GM13977 (cell line): Measurements from ENCODE around the gene KATNA1.

Experiments used
- DNase-seq: peaks from one replicate; pipeline ENCODE4 v3.0.0; 2012; ENCODE audit warnings: low spot score
- CTCF ChIP-seq: IDR thresholded peaks from 2 replicates; pipeline ENCODE4 v1.5.1; 2012; ENCODE audit warnings: mild to moderate bottlenecking, control low read depth; ENCODE audit not compliant: insufficient read depth; ENCODE audit errors: extremely low read depth, missing control alignments
- in situ Hi-C: fragments of 300-500 bp; cut with MboI; formaldehyde crosslinking; loops from one replicate; pipeline ENCODE4 v1.12.0; 2022; ENCODE audit warnings: low sequenced_read_pairs, low pct_unique_long_range_greater_than_20kb, mixed read lengths, inconsistent platforms; ENCODE audit not compliant: unreplicated experiment

KATNA1 gene

DNA sequence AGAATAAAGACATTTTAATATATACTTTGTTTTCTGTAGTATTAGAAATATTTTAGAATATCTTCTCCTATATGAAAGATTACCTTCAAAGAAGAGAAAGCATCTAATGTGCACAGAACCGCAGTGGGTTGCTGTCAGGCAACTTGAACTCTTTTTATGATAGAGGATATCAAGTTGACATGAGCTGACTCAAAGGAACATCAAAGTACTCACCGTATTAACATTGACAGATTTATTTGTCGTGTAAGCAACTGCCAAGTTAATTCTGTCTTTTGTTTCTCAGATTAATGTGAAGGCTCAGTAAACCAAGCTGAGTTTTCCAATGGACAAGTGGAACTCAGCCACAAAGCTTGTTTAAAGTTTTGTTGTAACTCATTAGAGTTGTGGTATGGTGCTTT, 84.6 kb downstream of the KATNA1 start:
- in situ Hi-C loops: no loop called here
- TF ChIP-seq CTCF: no peak
- DNase-seq: no peak

GRCh38 chr6:149563203-149563927, 85.1 kb downstream of the KATNA1 start:
- in situ Hi-C loops: no loop called here
- TF ChIP-seq CTCF: no peak
- no peak for DNase-seq

DNA sequence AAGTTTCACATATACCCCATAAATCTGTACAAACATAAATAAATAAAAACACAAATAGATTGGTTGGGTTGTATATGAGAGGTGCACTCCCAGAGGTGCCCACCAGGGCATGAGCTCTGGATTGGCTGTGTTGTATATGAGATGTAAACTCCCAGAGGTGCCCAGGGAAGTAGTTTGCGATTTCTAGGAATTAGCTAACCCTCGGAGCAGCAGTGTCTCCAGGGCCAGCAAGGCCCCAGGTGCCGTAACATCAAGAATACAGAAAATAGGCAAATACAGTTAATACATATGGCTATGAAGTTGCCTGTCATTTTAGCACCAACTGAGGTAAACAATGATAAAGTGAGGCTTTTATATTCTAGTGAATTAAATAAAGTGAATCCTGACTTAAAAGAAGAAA, 87.8 kb downstream of the KATNA1 start:
- no peak for DNase-seq
- TF ChIP-seq CTCF: peak; percentile 30
- in situ Hi-C loops: no loop called here

- TF ChIP-seq CTCF: no peak
- in situ Hi-C loops: no loop called here
- DNase-seq: no peak
Measured at GRCh38 chr6:149559389-149559788, 89.1 kb downstream of the KATNA1 start.

DNA sequence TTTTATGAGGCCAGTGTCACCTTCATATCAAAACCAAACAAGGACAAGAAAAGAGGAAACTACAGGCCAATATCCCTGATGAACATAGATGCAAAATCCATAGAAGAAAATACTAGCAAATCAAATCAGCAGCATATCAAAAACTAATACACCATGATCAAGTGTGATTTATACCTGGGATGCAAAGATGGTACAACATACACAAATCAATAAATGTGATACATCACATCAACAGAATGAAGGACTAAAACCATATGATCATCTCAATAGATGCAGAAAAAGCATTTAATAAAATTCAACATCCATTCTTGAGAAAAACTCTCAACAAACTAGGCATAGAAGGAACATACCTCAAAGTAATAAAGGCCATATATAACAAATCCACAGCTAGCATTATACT, 90.5 kb downstream of the KATNA1 start:
- DNase-seq: no peak
- in situ Hi-C loops: no loop called here
- no peak for TF ChIP-seq CTCF

- in situ Hi-C loops: no loop called here
- TF ChIP-seq CTCF: no peak
- no peak for DNase-seq
Measured at GRCh38 chr6:149551920-149552319, 96.6 kb downstream of the KATNA1 start.
